Dendritic cell treated with granulocyte-macrophage colony-stimulating factor and Interleukin-4, amounts not matched to agents 40 ng/mL and 50 ng/mL, for 4 days (primary cell): ENCODE data around the gene TEN1.
"Not testable (repeated sequence)": the region's sequence is repeated elsewhere in the genome, so short reads cannot be mapped to it uniquely, and the experiment has no call there.

Experiments used
- H3K27ac Mint-ChIP-seq: one replicate; pipeline ENCODE4 v1.8.0; 2022; ENCODE audit warnings: mild to moderate bottlenecking, mixed read lengths
- H3K27me3 Mint-ChIP-seq: one replicate; pipeline ENCODE4 v1.8.0; 2022; ENCODE audit warnings: mild to moderate bottlenecking, mixed read lengths
- H3K36me3 Mint-ChIP-seq: one replicate; pipeline ENCODE4 v1.8.0; 2022; ENCODE audit warnings: low read depth, mixed read lengths
- H3K4me1 Mint-ChIP-seq: one replicate; pipeline ENCODE4 v1.8.0; 2022; ENCODE audit warnings: low read depth, mixed read lengths
- H3K4me3 Mint-ChIP-seq: one replicate; pipeline ENCODE4 v1.8.0; 2022; ENCODE audit warnings: mild to moderate bottlenecking, moderate library complexity, mixed read lengths
- H3K9me3 Mint-ChIP-seq: one replicate; pipeline ENCODE4 v1.8.0; 2022; ENCODE audit warnings: mixed read lengths
- intact Hi-C: fragments of 100-400 bp; cut with micrococcal nuclease; formaldehyde crosslinking; loops from one replicate; pipeline ENCODE4 v1.15.0; 2022

The TEN1 gene

DNA sequence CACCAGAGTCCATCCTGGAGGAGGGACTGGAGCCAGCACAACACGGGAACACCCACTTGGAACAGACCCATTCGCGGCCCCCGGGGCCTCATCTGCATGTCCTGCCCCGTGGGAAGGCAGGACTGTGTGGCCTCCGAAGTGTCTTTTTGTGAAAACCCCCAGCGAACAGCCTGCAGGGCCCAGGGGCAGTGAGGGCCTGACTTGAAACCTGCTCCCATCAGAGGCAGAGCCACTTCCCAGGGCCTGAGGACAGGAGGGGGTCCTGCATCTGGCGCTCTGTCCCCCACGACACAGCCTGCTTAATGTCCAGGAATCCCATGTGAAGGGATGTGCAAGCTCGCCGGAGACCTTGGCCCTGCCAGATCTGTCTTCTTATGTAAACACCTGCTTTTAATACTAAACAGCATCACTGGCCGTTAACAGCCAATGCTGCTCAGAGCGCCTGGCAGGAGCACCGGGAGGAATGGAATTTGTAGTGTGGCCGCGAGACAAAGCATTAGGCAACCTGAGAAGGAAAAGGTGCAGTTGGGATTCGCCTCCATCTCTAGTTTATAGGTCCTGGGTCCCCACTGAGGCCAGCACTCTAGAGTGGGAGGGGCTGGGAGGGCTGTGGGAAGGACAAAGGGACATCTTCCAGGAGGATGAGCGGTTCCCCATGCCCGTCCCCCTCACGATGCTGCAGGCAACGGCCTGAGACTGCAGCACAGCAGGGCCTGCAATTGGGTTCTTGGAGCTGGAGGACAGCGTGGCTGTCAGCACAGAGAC lies 57.6 kb downstream of the TEN1 start:
- H3K4me3 Mint-ChIP-seq, result no peak overlapping the region
- no peak overlapping the region for H3K27ac Mint-ChIP-seq
- peaks cover 47% of the 10 kb centered on the region for H3K36me3 Mint-ChIP-seq
- intact Hi-C loops, result no loop called here
- H3K9me3 Mint-ChIP-seq, result no peaks in the 10 kb centered on the region
- no peaks in the 10 kb centered on the region for H3K27me3 Mint-ChIP-seq
- H3K4me1 Mint-ChIP-seq, result no peaks in the 10 kb centered on the region

DNA sequence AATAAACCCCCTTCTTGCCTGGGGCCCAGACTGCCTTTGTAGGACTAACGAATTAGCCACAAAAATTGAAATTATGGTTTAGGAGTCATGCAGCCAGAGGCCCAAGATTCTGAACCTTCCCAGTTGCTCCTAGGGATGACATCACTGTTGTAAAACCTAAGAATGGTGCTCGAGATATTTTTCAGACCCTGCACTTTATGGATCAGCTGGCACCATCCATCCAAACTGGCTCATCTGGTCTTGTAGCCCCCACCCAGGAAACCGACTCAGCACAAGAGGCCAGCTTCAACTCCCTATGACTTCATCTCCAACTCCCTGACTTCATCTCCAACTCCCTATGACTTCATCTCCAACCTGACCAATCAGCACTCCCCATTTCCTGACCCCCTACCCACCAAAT lies 59.0 kb downstream of the TEN1 start:
- H3K4me3 Mint-ChIP-seq, result no peak overlapping the region
- H3K27me3 Mint-ChIP-seq, result no peaks in the 10 kb centered on the region
- H3K36me3 Mint-ChIP-seq, result peaks cover 61% of the 10 kb centered on the region
- H3K9me3 Mint-ChIP-seq, result no peaks in the 10 kb centered on the region
- no peaks in the 10 kb centered on the region for H3K4me1 Mint-ChIP-seq
- intact Hi-C loops, result no loop called here
- no peak overlapping the region for H3K27ac Mint-ChIP-seq

DNA sequence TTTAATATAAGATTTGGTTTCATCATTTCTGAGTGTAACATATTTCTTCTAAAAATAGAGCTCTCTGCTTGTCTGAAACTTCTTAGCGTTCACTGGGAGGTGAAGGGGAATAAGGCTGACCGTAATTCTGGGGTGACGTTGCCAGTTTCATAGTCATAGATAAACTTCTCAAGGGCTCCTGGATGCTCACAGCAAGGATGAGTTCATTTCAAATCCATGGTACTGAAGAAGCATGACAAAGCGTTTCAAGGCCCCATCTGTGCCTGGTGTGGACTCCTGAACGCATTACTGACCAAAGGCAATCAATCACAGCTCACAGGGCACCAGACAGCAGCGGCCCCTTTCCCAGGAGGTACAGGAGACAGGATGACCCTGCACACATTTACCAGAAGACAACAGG lies 60.1 kb downstream of the TEN1 start:
- Mint-ChIP-seq H3K27ac (no peak overlapping the region), H3K36me3 (peaks cover 71% of the 10 kb centered on the region), H3K4me3 (no peak overlapping the region), H3K4me1 (no peaks in the 10 kb centered on the region), H3K9me3 (no peaks in the 10 kb centered on the region), H3K27me3 (no peaks in the 10 kb centered on the region)
- intact Hi-C loops, result no loop called here

DNA sequence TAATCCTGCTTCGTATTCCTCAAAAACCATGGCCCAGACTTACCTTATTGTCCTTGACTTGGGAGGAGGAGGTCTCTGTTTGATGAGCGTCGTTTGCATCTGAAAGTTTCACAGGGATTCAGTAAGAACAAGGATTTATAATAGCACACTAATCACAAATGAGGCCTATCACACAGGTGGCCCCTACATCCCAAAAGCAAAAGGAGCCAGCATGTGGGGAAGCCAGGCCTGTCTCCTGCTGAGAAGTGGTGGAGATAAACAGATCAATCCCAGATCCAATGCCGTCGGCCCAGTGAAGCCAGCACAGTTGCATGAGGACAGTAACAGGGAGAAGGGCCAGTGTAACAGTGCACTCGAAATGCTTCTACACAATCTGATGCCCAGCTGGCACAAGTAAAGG lies 61.3 kb downstream of the TEN1 start:
- intact Hi-C loops, result no loop called here
- no peaks in the 10 kb centered on the region for H3K27me3 Mint-ChIP-seq
- H3K9me3 Mint-ChIP-seq, result no peaks in the 10 kb centered on the region
- H3K27ac Mint-ChIP-seq, result no peak overlapping the region
- H3K4me3 Mint-ChIP-seq, result no peak overlapping the region
- H3K36me3 Mint-ChIP-seq, result peaks cover 84% of the 10 kb centered on the region
- H3K4me1 Mint-ChIP-seq, result no peaks in the 10 kb centered on the region

DNA sequence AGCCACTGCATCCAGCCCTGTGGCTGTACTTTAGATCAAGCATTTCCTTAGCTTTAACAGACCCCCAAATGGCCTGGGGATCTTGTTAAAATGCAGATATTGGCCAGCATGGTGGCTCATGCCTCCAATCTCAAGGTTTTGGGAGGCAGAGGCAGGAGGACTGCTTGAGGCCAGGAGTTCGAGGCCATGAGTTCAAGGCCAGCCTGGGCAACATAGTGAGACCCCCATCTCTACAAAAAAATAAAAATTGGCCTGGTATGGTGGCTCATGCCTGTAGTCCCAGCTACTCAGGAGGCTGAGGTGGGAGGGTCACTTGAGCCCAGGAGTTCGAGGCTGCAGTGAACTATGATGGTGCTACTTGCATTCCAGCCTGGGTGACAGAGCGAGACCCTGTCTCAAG lies 63.8 kb downstream of the TEN1 start:
- H3K27me3 Mint-ChIP-seq, H3K4me1 Mint-ChIP-seq, H3K9me3 Mint-ChIP-seq, H3K27ac Mint-ChIP-seq, intact Hi-C loops, H3K4me3 Mint-ChIP-seq: not testable (repeated sequence)
- peaks cover 99% of the 10 kb centered on the region for H3K36me3 Mint-ChIP-seq

DNA sequence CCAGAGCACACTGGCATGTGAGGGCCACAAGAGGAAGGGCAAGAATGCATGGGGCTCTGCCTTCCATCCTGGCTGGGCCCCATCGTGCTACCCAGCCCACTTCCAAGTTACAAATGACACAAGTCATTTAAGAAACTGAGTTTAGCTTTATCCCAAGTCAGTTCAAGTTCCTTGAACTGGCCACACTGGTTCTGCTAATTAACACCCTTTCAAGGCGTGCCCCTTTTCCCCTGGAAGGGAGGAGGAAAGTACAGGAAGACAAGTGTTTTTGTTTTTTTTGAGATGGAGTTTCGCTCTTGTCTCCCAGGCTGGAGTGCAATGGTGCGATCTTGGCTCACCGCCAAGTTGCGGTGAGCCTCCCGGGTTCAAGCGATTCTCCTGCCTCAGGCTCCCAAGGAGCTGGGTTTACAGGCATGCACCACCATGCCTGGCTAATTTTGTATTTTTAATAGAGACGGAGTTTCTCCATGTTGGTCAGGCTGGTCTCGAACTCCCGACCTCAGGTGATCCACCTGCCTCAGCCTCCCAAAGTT lies 65.5 kb downstream of the TEN1 start:
- H3K9me3 Mint-ChIP-seq, intact Hi-C loops, H3K27me3 Mint-ChIP-seq, H3K27ac Mint-ChIP-seq, H3K4me3 Mint-ChIP-seq: not testable (repeated sequence)
- Mint-ChIP-seq H3K4me1 (peaks cover 26% of the 10 kb centered on the region), H3K36me3 (peaks cover 99% of the 10 kb centered on the region)

DNA sequence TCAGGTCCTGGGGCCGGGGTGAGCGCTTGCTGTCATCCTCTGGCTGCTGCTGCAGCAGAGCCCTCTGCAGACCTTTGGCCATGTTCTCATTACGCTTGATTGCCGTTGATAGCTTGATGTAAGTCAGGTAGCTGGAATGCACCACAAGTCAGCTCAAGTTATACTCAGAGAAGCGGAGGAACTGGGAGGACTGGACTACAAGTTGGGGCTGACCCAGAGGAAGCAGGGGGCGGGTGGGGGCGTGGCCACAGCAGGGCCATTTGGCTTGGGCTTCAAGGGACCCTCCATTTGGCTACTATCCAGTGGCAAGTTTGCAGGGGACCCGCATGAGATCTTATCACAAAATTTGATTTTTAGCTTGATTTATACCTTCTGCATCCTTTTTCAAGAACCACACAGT lies 67.0 kb downstream of the TEN1 start:
- Mint-ChIP-seq H3K27me3 (no peaks in the 10 kb centered on the region), H3K9me3 (no peaks in the 10 kb centered on the region), H3K36me3 (peaks cover 99% of the 10 kb centered on the region), H3K4me3 (no peak overlapping the region), H3K27ac (no peak overlapping the region), H3K4me1 (peaks cover 39% of the 10 kb centered on the region)
- intact Hi-C loops, result no loop called here

DNA sequence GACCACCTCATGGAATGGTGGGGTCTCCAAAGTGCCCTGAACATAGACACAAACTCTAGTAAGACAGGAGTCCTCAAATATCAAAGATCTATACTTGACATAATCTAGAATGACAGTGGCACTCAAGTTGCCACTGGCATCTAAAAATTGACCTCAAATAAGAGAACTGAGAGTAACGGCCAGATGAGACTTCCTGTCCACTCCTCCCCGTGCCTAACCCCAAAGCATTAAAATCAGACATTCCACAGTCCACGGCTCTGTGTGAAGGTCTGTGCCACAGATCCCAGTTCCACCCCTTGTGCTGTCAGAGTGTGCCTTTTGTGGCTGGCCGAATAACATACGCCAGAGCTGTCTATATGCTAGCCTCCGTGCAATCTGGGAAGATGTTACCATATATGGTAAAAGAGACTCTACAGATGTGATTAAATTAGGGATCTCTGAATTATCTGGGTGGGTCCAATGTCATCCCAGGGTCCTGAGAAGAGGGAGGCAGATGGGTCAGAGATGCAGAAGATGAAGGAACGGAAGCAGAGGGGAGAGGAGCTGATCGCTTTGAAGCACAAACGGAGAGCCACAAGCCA lies 69.1 kb downstream of the TEN1 start:
- Mint-ChIP-seq H3K36me3 (peaks cover 95% of the 10 kb centered on the region), H3K27me3 (no peaks in the 10 kb centered on the region), H3K4me1 (peaks cover 39% of the 10 kb centered on the region), H3K27ac (peak overlapping the region; percentile 58), H3K9me3 (no peaks in the 10 kb centered on the region), H3K4me3 (no peak overlapping the region)
- intact Hi-C loops, result no loop called here

DNA sequence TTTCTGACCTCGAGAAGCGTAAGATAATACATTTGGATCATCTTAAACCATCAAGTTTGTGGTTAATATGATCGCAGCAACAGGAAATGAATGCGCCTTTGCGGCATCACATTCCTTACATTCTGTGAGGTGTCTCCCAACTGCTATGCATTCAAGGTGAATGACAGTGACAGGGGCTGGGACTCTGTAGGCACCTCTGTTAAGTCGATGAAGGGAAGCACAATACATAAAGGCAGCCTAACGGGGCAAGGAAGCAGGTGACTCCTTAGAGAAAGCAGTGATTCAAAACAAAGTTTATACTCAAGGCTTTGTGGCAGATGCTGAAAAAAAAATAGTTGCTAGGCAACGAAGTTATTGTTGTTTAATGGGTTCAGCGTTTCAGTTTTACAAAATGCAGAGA lies 69.7 kb downstream of the TEN1 start:
- H3K36me3 Mint-ChIP-seq, result peaks cover 95% of the 10 kb centered on the region
- no peak overlapping the region for H3K4me3 Mint-ChIP-seq
- H3K9me3 Mint-ChIP-seq, result no peaks in the 10 kb centered on the region
- peak overlapping the region; percentile 58 for H3K27ac Mint-ChIP-seq
- H3K4me1 Mint-ChIP-seq, result peaks cover 44% of the 10 kb centered on the region
- intact Hi-C loops, result no loop called here
- no peaks in the 10 kb centered on the region for H3K27me3 Mint-ChIP-seq

DNA sequence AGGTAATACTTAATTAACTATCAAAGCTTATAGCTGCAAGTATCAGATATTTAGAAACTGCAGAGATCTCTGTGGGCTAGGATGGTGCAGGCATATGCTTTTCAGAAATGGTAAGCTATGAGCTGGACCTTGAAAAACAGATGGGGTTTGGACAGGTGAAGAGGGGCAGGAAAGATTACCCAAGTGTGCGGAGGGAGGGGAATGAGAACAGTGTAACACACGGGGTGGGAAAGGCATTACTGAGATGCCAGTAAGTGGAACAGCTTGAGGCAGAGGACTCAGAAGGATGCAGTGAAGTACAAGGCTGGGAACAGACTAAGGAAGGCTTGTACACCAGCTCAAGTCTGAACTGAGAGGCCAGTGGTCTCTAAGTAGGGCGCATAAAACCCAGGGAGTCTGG lies 70.2 kb downstream of the TEN1 start:
- no peak overlapping the region for H3K4me3 Mint-ChIP-seq
- no peaks in the 10 kb centered on the region for H3K9me3 Mint-ChIP-seq
- peaks cover 49% of the 10 kb centered on the region for H3K4me1 Mint-ChIP-seq
- intact Hi-C loops, result no loop called here
- H3K27ac Mint-ChIP-seq, result peak overlapping the region; percentile 10
- no peaks in the 10 kb centered on the region for H3K27me3 Mint-ChIP-seq
- H3K36me3 Mint-ChIP-seq, result peaks cover 95% of the 10 kb centered on the region

DNA sequence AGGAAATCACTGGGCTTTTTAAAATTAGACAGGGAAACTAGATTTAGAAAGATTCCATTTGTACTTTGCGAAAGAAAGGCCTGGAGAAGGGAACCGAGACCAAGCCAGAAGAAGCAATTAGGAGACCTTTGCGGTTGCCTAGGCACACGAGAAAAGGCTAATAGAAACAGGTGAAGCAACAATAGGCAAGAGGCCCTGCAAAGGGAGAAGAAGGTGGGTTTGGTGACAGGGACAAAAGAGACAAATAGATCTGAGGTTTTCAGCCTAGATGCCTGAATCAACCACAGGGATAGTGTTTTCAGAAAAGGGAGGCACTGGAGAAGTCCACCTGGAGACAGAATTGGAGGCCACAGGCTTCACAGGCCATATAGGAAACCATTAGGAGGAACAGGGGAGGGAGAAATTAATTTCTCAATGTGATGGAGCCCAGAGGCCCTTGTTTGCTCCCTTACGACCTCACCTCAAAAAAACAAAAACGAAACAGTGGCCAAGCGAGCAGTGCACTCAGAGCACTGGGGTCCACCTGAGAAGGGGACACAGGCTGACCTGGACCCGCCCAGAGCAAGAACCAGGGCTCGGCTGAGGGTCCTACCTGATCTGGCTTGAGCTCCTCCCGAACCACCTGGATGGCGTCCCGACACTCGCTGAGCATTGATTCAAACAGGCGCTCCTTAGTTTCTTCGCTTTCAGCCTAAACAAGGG lies 70.9 kb downstream of the TEN1 start:
- Mint-ChIP-seq H3K36me3 (peaks cover 95% of the 10 kb centered on the region), H3K4me3 (no peak overlapping the region), H3K4me1 (peaks cover 49% of the 10 kb centered on the region), H3K27ac (no peak overlapping the region), H3K27me3 (no peaks in the 10 kb centered on the region), H3K9me3 (no peaks in the 10 kb centered on the region)
- intact Hi-C loops, result no loop called here
